Right lobe of liver (tissue), 6 donors: ENCODE results near the gene MFSD11. TPM values are rescaled to one million over a fixed set of nuclear protein-coding genes. Genes with fewer than 3 reads are reported as not detected.
"Not testable (repeated sequence)": the region's sequence is repeated elsewhere in the genome, so short reads cannot be mapped to it uniquely, and the experiment has no call there.

Experiments used
- ATAC-seq, 4 donors: fragments of 200-7000 bp; cut with Tn5 transposase; one replicate each; pipeline ENCODE4 v1.9.1; 2020; ENCODE audit warnings: mild to moderate bottlenecking in 4 of 4, moderate library complexity in 4 of 4
- DNase-seq, 3 donors: peaks; one replicate each; pipeline ENCODE4 v3.0.0-alpha.2; 2020
- H3K27ac ChIP-seq, 3 donors: fragments of 200-600 bp; one replicate each; pipeline ENCODE4 v1.8.0; 2022
- H3K27me3 ChIP-seq, 2 donors: fragments of 200-600 bp; one replicate each; pipeline ENCODE4 v1.8.0; 2022
- H3K36me3 ChIP-seq, 4 donors: fragments of 200-600 bp; sonication (generic) in 1 of 4; one replicate each; pipeline versions ENCODE4 v1.5.1 to v1.8.0; 2017 to 2022; ENCODE audit warnings: control low read depth in 1 of 4
- H3K4me1 ChIP-seq, 4 donors: fragments of 200-600 bp; sonication (generic) in 1 of 4; one replicate each; pipeline versions ENCODE4 v1.5.1 to v1.8.0; 2017 to 2022; ENCODE audit warnings: control low read depth in 1 of 4
- H3K4me3 ChIP-seq, 3 donors: fragments of 200-600 bp; one replicate each; pipeline ENCODE4 v1.8.0; 2022
- H3K9me3 ChIP-seq, 4 donors: fragments of 200-600 bp; sonication (generic) in 1 of 4; one replicate each; pipeline versions ENCODE4 v1.5.1 to v1.8.0; 2017 to 2022; ENCODE audit warnings: control low read depth in 1 of 4
- POLR2A ChIP-seq: fragments of 450-650 bp; IDR thresholded peaks from one replicate; pipeline ENCODE4 v1.6.1; 2017; ENCODE audit warnings: antibody characterized with exemption, mild to moderate bottlenecking
- WGBS: methylation state at CpG from one replicate; pipeline ENCODE4 v1.1.6; 2018; ENCODE audit warnings: low coverage, low lambda C conversion rate; ENCODE audit not compliant: insufficient coverage; ENCODE audit errors: missing lambda C conversion rate; 5-methylcytosine and 5-hydroxymethylcytosine counted together
- intact Hi-C, 2 donors: fragments of 100-400 bp; cut with DNase I; formaldehyde crosslinking; loops; one replicate each; pipeline versions ENCODE4 v1.11.2 to v1.14.1; 2022
- total RNA-seq, 6 experiments: library from RNA; depleted of rRNA in 2 of 6; stranded (reverse); fragments of >200 nt in 2 of 6; fragmentation: NEBNext Ultra II Directional in 3 of 6; extraction: Animal tissue kit (Norgen Biotek cat#: 25700) in 3 of 6; gene quantifications; one replicate each; pipeline versions ENCODE4 v1.1.0 to v1.2.4, GENCODE V29; 2016 to 2023
- TF ChIP-seq, protein P1 (sequence below), 4 donors: fragments of 200-600 bp in 3 of 4; fragments of 450-650 bp in 1 of 4; IDR thresholded peaks; one replicate each; pipeline versions ENCODE4 v1.5.1 to v1.8.0; 2016 to 2022; ENCODE audit warnings: antibody characterized with exemption in 4 of 4, mild to moderate bottlenecking in 2 of 4
- donor health status: DM: no; HTN: yes; CAD: no.
- donor health status: DM: no; HTN: no; CAD: no.
- donor health status: DM: no; HTN: no; CAD: no.
- donor health status: DM: no; HTN: yes; CAD: no.
- donor health status: DM: no; HTN: yes; CAD: no.

The MFSD11 gene
- total RNA-seq, 6 experiments from 2014 or later, result 8.5 to 16.3 (median 15.3) TPM

GRCh38 chr17:76709077-76709950 lies 28.6 kb upstream of the MFSD11 start:
- Histone ChIP-seq H3K4me1 (peaks cover 0 to 4% (median 0%) of the 10 kb centered on the region in 4 donors), H3K36me3 (peaks cover 0 to 15% (median 3%) of the 10 kb centered on the region in 4 donors), H3K27me3 (no peaks in the 10 kb centered on the region), H3K4me3 (peak overlapping the region; percentile 48 to 67 (median 58)), H3K27ac (peak overlapping the region; percentile 50 to 73 (median 72)), H3K9me3 (no peaks in the 10 kb centered on the region)
- 53% methylated on average over 14 of the region's 29 CpGs for WGBS
- intact Hi-C loops, result no loop called here
- TF ChIP-seq, protein P1, sequence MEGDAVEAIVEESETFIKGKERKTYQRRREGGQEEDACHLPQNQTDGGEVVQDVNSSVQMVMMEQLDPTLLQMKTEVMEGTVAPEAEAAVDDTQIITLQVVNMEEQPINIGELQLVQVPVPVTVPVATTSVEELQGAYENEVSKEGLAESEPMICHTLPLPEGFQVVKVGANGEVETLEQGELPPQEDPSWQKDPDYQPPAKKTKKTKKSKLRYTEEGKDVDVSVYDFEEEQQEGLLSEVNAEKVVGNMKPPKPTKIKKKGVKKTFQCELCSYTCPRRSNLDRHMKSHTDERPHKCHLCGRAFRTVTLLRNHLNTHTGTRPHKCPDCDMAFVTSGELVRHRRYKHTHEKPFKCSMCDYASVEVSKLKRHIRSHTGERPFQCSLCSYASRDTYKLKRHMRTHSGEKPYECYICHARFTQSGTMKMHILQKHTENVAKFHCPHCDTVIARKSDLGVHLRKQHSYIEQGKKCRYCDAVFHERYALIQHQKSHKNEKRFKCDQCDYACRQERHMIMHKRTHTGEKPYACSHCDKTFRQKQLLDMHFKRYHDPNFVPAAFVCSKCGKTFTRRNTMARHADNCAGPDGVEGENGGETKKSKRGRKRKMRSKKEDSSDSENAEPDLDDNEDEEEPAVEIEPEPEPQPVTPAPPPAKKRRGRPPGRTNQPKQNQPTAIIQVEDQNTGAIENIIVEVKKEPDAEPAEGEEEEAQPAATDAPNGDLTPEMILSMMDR (IDR thresholded peaks at IDR 0.05), result no peak
- no peak for TF ChIP-seq POLR2A
- DNase-seq (peak in 1 of 3 donors; percentile 52), ATAC-seq (peak; percentile 7 to 36 (median 18))

DNA sequence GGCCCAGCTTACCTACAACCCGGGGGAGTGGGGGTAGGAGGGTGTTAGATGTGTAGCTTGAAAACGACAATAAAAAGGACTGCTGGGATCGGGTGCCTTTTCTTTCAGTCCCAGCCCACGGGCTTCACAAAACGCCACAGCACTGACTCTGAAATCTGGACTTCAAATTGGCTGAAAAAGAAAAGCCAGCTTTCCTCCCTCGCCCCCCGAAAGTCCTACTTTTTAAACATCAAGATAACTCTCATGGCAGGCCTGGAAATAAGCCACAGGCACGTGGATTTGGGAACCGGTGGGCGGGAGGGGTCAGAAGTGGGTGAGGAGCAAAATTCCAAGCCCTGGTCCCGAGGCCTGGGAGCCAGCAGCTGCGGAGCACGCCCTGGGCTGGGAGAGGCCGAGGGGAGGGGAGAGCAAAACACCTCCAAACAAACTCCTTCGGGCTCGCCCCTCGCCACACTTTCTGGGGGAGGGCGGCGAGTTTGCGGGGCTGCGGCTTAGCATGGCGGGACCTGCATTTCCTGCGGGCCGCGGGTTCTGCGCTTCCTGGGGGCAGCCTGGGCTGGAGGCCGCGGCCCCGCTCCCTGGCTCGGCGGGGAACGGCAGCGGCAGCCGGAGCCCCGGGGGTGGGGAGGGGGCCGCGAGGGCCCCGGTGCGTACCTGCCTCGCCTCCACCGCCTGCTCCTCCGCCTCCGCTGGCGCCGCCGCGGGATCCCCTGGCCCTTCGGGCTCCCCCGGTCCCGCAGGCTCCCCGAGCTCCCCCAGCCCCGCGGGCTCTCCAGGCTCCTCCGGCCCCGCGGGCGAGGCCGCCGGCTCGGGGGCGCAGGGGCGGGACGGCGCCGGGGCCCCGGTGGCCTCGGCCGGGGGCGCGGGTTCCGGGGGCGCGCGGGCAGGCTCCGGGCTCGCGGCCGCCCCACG lies 27.7 kb upstream of the MFSD11 start:
- H3K9me3 ChIP-seq, H3K27me3 ChIP-seq, DNase-seq, intact Hi-C loops, H3K4me1 ChIP-seq: not testable (repeated sequence)
- H3K27ac ChIP-seq, result peak overlapping the region; percentile 50 to 73 (median 72)
- H3K4me3 ChIP-seq, result peak overlapping the region; percentile 48 to 67 (median 58)
- peaks cover 0 to 18% (median 3%) of the 10 kb centered on the region in 4 donors for H3K36me3 ChIP-seq
- 39% methylated on average over 11 of the region's 79 CpGs for WGBS
- ATAC-seq, result peak; percentile 6 to 47 (median 19)

- peak; percentile 65 to 78 (median 76) for DNase-seq
- H3K36me3 ChIP-seq, result peaks cover 0 to 27% (median 6%) of the 10 kb centered on the region in 4 donors
- no peaks in the 10 kb centered on the region for H3K9me3 ChIP-seq
- peak within 1 kb of the TSS; percentile 50 to 73 (median 72) for H3K27ac ChIP-seq
- intact Hi-C loops, result no loop called here
- peak within 1 kb of the TSS; percentile 48 to 67 (median 58) for H3K4me3 ChIP-seq
- no peaks in the 10 kb centered on the region for H3K27me3 ChIP-seq
- no peak for TF ChIP-seq POLR2A
- TF ChIP-seq, protein P1 (IDR thresholded peaks at IDR 0.05), result no peak
- H3K4me1 ChIP-seq, result peaks cover 0 to 4% (median 0%) of the 10 kb centered on the region in 4 donors
- ATAC-seq, result peak; percentile 74 to 85 (median 82)
- WGBS, result 20% methylated on average over 10 of the region's 56 CpGs
Measured at GRCh38 chr17:76710863-76711611, 26.9 kb upstream of the MFSD11 start, which contains the start of gene MXRA7. Gene MXRA7 (minus strand): TSS chr17:76710965. CDS start chr17:76710946, 19 bp downstream.

DNA sequence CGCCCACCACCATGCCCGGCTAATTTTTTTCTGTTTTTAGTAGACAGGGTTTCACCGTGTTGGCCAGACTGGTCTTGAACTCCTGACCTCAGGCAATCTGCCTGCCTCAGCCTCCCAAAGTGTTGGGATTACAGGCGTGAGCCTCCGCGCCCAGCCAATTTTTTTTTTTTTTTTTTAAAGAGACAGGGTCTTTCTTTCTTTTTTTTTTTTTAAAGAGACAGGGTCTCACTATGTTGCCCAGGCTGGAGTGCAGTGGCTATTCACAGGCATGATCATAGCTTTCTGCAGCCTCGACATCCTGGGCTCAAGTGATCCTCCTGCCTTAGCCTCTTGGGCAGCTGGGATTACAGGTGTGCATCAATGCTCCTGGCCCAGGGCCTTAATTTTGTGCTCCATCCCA lies 25.6 kb upstream of the MFSD11 start:
- H3K27ac ChIP-seq, H3K4me1 ChIP-seq, intact Hi-C loops, ATAC-seq, H3K9me3 ChIP-seq, H3K4me3 ChIP-seq, H3K27me3 ChIP-seq, DNase-seq: not testable (repeated sequence)
- peaks cover 0 to 40% (median 14%) of the 10 kb centered on the region in 4 donors for H3K36me3 ChIP-seq
- WGBS, result 65% methylated on average over 7 of the region's 7 CpGs

- DNase-seq (no peak), ATAC-seq (no peak)
- no peak overlapping the region for H3K4me3 ChIP-seq
- intact Hi-C loops, result no loop called here
- H3K4me1 ChIP-seq, result peaks cover 0 to 9% (median 0%) of the 10 kb centered on the region in 4 donors
- no peak overlapping the region for H3K27ac ChIP-seq
- no peaks in the 10 kb centered on the region for H3K9me3 ChIP-seq
- no peak for TF ChIP-seq POLR2A
- TF ChIP-seq, protein P1 (IDR thresholded peaks at IDR 0.05), result no peak
- 97% methylated on average over 7 of the region's 7 CpGs for WGBS
- no peaks in the 10 kb centered on the region for H3K27me3 ChIP-seq
- H3K36me3 ChIP-seq, result peaks cover 0 to 54% (median 23%) of the 10 kb centered on the region in 4 donors
Measured at GRCh38 chr17:76713765-76714164, 24.2 kb upstream of the MFSD11 start.
